ENCODE data around the gene MUC2. TPM values are rescaled to one million over a fixed set of nuclear protein-coding genes. Genes with fewer than 3 reads are reported as not detected.

The MUC2 gene
- total and polyA plus RNA-seq, 10 of the 15 experiments (the other 5 are each of a cell fraction or from before 2014, with no cell fraction given) = 0.23 TPM; not detected in 9

DNA sequence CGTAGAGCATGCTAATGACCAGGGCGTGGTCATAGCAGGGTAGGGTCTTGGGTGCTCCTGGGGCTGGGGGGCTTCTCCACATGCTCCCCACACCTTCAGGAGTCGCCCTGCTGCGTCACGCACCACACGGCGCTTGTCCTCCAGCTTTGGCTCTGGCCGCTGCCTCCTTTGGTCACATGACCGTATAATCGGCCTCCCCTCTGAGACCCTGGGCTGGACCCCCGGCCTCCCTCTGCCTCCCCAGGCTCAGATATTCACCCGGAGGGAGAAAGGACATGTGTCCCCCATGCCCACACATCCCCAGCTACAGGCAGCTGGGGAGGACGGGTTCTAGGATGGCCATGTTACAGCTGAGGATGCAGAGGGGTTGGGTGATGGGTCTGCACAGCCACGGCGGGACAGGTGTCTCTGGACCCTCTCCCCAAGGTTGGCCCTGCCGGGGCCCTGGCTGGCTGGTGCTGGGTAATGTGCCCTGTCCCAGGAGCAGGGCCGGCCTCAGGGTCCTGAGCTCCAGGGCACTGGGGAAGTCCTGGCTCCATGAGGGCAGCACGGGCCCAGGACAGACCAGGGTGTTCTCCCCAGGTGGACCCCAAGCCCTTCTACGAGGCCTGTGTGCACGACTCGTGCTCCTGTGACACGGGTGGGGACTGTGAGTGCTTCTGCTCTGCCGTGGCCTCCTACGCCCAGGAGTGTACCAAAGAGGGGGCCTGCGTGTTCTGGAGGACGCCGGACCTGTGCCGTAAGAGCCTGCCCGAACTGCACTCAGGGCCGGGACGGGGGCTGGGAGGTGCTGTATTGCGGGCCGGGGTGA lies 14.5 kb downstream of the MUC2 start (continued):
- TF ChIP-seq, protein P1, sequence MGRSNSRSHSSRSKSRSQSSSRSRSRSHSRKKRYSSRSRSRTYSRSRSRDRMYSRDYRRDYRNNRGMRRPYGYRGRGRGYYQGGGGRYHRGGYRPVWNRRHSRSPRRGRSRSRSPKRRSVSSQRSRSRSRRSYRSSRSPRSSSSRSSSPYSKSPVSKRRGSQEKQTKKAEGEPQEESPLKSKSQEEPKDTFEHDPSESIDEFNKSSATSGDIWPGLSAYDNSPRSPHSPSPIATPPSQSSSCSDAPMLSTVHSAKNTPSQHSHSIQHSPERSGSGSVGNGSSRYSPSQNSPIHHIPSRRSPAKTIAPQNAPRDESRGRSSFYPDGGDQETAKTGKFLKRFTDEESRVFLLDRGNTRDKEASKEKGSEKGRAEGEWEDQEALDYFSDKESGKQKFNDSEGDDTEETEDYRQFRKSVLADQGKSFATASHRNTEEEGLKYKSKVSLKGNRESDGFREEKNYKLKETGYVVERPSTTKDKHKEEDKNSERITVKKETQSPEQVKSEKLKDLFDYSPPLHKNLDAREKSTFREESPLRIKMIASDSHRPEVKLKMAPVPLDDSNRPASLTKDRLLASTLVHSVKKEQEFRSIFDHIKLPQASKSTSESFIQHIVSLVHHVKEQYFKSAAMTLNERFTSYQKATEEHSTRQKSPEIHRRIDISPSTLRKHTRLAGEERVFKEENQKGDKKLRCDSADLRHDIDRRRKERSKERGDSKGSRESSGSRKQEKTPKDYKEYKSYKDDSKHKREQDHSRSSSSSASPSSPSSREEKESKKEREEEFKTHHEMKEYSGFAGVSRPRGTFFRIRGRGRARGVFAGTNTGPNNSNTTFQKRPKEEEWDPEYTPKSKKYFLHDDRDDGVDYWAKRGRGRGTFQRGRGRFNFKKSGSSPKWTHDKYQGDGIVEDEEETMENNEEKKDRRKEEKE (IDR thresholded peaks at IDR 0.05) = no peak
- no peak for TF ChIP-seq ZNF24 (IDR thresholded peaks at IDR 0.05)
- no peak for TF ChIP-seq HCFC1 (IDR thresholded peaks at IDR 0.05; ENCODE audit: low read length)
- TF ChIP-seq, protein P2, sequence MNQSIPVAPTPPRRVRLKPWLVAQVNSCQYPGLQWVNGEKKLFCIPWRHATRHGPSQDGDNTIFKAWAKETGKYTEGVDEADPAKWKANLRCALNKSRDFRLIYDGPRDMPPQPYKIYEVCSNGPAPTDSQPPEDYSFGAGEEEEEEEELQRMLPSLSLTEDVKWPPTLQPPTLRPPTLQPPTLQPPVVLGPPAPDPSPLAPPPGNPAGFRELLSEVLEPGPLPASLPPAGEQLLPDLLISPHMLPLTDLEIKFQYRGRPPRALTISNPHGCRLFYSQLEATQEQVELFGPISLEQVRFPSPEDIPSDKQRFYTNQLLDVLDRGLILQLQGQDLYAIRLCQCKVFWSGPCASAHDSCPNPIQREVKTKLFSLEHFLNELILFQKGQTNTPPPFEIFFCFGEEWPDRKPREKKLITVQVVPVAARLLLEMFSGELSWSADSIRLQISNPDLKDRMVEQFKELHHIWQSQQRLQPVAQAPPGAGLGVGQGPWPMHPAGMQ (IDR thresholded peaks at IDR 0.05; ENCODE audit: borderline replicate concordance) = no peak

DNA sequence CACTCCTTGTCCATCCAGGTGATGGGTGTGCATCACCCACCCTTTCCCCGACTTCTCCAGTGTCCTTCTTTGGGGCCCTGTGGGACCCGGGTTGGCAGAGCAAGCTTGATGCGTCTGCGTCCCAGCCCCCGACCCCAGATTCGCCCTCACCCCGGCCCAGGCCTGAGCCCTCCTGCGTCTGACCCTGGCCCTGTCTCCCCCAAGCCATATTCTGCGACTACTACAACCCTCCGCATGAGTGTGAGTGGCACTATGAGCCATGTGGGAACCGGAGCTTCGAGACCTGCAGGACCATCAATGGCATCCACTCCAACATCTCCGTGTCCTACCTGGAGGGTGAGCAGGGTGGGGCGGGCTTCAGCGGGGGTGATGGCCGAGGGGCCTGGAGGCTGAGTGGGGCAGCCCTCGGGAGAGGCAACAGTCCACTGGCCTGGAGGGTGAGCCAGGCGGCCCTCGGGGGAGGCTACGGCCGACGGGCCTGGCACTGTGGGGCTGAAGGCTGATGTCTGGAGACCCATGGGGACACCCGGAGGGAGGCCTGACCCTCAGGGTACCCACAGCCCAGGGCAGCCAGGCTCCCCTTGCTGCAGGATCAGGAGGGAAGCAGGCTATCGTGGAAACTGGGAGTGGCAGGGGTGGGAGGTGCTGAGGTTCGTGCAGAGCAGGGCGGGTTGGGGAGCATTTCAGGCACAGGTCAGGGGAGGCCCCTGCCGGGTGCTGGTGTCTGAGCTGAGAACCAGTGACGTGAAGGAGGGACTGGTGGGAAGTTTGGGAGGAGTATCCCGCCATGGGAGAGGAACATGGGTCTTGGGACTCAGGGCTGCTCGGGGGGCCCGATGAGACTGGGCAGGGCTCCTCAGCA lies 15.3 kb downstream of the MUC2 start:
- H3K79me2 ChIP-seq (ENCODE audit: control insufficient read depth, insufficient read depth, low read length) = no peaks in the 10 kb centered on the region
- ATAC-seq = no peak
- DNase-seq (ENCODE audit: low read depth, low spot score) = no peak
- ChIA-PET CTCF (no interaction called here), POLR2A (no interaction called here), RAD21 (ENCODE audit: unreplicated experiment) (no interaction called here), SMC1A (ENCODE audit: uncharacterized antibody, unreplicated experiment) (no interaction called here)
- BruUV-seq (replicated peaks) = no TSS peak
- H3K4me1 ChIP-seq (ENCODE audit: control insufficient read depth, insufficient read depth, low read length) = no peaks in the 10 kb centered on the region
- in situ Hi-C loops (cut with MboI) = no loop called here
- no peaks in the 10 kb centered on the region for H3K27me3 ChIP-seq (replicated peaks in 1 of 2; ENCODE audit: control insufficient read depth in 2 of 2, insufficient read depth in 2 of 2, low read length in 1 of 2)
- H3K9ac ChIP-seq (ENCODE audit: control insufficient read depth, insufficient read depth, low read length) = no peak overlapping the region
- no peak overlapping the region for H3K27ac ChIP-seq (ENCODE audit: control insufficient read depth, insufficient read depth)
- no peak overlapping the region for H3K4me2 ChIP-seq (ENCODE audit: control insufficient read depth, insufficient read depth)
- no peaks in the 10 kb centered on the region for H4K20me1 ChIP-seq (ENCODE audit: control insufficient read depth, insufficient read depth)
- no peak for FAIRE-seq
- no peaks in the 10 kb centered on the region; the same call in 2 of the 3 replicates for H3K9me3 ChIP-seq (replicated peaks; ENCODE audit: control insufficient read depth, insufficient read depth, low read length)
- intact Hi-C loops (cut with micrococcal nuclease; ENCODE audit: unreplicated experiment) = no loop called here
- no peaks in the 10 kb centered on the region for H3K36me3 ChIP-seq (ENCODE audit: control insufficient read depth in 2 of 2, insufficient read depth in 2 of 2, low read length in 1 of 2)
- WGBS (ENCODE audit: insufficient coverage, insufficient replicate concordance, low lambda C conversion rate, missing lambda C conversion rate) = 78% methylated on average over 22 of the region's 31 CpGs
- no peak overlapping the region for H2AFZ ChIP-seq (ENCODE audit: control insufficient read depth, low read depth, low read length)
- no peak overlapping the region for H3K4me3 ChIP-seq
- TF ChIP-seq NFYB (IDR thresholded peaks at IDR 0.05; ENCODE audit: insufficient read depth, low read depth, low read length) (no peak), CHD4 (IDR thresholded peaks at IDR 0.05) (no peak), SPI1 (IDR thresholded peaks at IDR 0.05; ENCODE audit: borderline replicate concordance, insufficient read depth, low read depth, low read length) (no peak), LARP7 (IDR thresholded peaks at IDR 0.05) (no peak), POU2F2 (IDR thresholded peaks at IDR 0.05; ENCODE audit: borderline replicate concordance, low read depth, low read length) (no peak), HCFC1 (IDR thresholded peaks at IDR 0.05; ENCODE audit: low read length) (no peak), CBX3 (IDR thresholded peaks at IDR 0.05; ENCODE audit: borderline replicate concordance, low read depth) (no peak), SMC3 (IDR thresholded peaks at IDR 0.05; ENCODE audit: borderline replicate concordance, low read length) (no peak), HDAC6 (IDR thresholded peaks at IDR 0.05; ENCODE audit: unreplicated experiment) (no peak)
- TF ChIP-seq, protein P3, sequence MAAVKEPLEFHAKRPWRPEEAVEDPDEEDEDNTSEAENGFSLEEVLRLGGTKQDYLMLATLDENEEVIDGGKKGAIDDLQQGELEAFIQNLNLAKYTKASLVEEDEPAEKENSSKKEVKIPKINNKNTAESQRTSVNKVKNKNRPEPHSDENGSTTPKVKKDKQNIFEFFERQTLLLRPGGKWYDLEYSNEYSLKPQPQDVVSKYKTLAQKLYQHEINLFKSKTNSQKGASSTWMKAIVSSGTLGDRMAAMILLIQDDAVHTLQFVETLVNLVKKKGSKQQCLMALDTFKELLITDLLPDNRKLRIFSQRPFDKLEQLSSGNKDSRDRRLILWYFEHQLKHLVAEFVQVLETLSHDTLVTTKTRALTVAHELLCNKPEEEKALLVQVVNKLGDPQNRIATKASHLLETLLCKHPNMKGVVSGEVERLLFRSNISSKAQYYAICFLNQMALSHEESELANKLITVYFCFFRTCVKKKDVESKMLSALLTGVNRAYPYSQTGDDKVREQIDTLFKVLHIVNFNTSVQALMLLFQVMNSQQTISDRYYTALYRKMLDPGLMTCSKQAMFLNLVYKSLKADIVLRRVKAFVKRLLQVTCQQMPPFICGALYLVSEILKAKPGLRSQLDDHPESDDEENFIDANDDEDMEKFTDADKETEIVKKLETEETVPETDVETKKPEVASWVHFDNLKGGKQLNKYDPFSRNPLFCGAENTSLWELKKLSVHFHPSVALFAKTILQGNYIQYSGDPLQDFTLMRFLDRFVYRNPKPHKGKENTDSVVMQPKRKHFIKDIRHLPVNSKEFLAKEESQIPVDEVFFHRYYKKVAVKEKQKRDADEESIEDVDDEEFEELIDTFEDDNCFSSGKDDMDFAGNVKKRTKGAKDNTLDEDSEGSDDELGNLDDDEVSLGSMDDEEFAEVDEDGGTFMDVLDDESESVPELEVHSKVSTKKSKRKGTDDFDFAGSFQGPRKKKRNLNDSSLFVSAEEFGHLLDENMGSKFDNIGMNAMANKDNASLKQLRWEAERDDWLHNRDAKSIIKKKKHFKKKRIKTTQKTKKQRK (IDR thresholded peaks at IDR 0.05; ENCODE audit: low read depth, low read length) = no peak
